ENCODE measurements around the gene NEU1. TPM values are rescaled to one million over a fixed set of nuclear protein-coding genes. Genes with fewer than 3 reads are reported as not detected.
"Not testable (repeated sequence)": the region's sequence is repeated elsewhere in the genome, so short reads cannot be mapped to it uniquely, and the experiment has no call there.

Gene NEU1
- total and polyA plus RNA-seq, 9 donors, result 23.7 to 61.1 (median 28.2) TPM

- WGBS, 3 donors, result 0% methylated on average over 25 to 51 of the region's 56 CpGs
- TF ChIP-seq EP300 (IDR thresholded peaks at IDR 0.05) (peak; percentile 96), POLR2A (IDR thresholded peaks at IDR 0.05) (peak; percentile 100)
- TF ChIP-seq, protein P1, sequence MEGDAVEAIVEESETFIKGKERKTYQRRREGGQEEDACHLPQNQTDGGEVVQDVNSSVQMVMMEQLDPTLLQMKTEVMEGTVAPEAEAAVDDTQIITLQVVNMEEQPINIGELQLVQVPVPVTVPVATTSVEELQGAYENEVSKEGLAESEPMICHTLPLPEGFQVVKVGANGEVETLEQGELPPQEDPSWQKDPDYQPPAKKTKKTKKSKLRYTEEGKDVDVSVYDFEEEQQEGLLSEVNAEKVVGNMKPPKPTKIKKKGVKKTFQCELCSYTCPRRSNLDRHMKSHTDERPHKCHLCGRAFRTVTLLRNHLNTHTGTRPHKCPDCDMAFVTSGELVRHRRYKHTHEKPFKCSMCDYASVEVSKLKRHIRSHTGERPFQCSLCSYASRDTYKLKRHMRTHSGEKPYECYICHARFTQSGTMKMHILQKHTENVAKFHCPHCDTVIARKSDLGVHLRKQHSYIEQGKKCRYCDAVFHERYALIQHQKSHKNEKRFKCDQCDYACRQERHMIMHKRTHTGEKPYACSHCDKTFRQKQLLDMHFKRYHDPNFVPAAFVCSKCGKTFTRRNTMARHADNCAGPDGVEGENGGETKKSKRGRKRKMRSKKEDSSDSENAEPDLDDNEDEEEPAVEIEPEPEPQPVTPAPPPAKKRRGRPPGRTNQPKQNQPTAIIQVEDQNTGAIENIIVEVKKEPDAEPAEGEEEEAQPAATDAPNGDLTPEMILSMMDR (IDR thresholded peaks at IDR 0.05), result peak in 1 of 3 donors; percentile 46
- H3K36me3 ChIP-seq, result no peaks in the 10 kb centered on the region
- H3K4me1 ChIP-seq (ENCODE audit: insufficient read depth), result peaks cover 10% of the 10 kb centered on the region
- H3K27me3 ChIP-seq, result no peaks in the 10 kb centered on the region
- no peaks in the 10 kb centered on the region for H3K9me3 ChIP-seq
- intact Hi-C loops (cut with DNase I), result loop anchor here in 1 of 4 donors (5.0 kb wide), 1 partner anchor 100 kb away; the partner anchor contains the start of gene DDAH2
- H3K4me3 ChIP-seq, result peak within 1 kb of the TSS; percentile 66
- H3K27ac ChIP-seq, result peak within 1 kb of the TSS; percentile 96 to 98
- peak; percentile 99 to 100 (median 100) for DNase-seq
These were observed 35.1 kb downstream of the NEU1 start, which contains the start of gene HSPA1B for GRCh38 chr6:31827286-31828079. HSPA1B (plus strand) TSS chr6:31827738; CDS start chr6:31827951, 213 bp downstream.

- WGBS, 3 donors, result 0 to 1% (median 1%) methylated on average over 13 of the region's 13 CpGs
- DNase-seq, result peak; percentile 84 to 91 (median 89)
- intact Hi-C loops (cut with DNase I), result loop anchor here in 1 of 4 donors (5.0 kb wide), 1 partner anchor 100 kb away; the partner anchor contains the start of gene DDAH2
- Histone ChIP-seq H3K36me3 (no peaks in the 10 kb centered on the region), H3K9me3 (no peaks in the 10 kb centered on the region), H3K27me3 (no peaks in the 10 kb centered on the region), H3K27ac (peak overlapping the region; percentile 91 to 96), H3K4me3 (peak overlapping the region; percentile 28), H3K4me1 (ENCODE audit: insufficient read depth) (peaks cover 10% of the 10 kb centered on the region)
- TF ChIP-seq POLR2A (IDR thresholded peaks at IDR 0.05), result peak; percentile 72
- TF ChIP-seq, protein P1 (IDR thresholded peaks at IDR 0.05), result no peak
These were observed 35.8 kb downstream of the NEU1 start for GRCh38 chr6:31826793-31827285.

DNA sequence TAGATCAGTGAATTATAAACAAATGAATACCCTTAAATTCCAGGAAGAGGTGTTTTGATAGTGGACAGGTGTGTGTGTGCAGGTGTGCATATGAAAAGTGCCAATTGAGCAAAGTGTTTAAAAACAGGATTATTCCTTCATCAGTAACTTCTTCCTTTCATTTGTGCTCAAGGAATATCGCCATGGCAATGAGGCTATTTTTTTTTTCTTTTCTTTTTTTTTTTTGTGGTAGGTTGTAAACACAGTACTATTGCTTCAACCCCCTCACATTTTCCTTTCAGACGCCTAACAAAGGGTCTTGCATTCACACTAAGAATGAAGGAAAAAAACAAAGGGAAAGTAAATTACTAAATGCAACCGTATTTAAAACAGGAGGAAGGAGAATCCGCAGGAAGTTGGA lies 37.1 kb downstream of the NEU1 start:
- Histone ChIP-seq H3K27me3 (no peaks in the 10 kb centered on the region), H3K36me3 (no peaks in the 10 kb centered on the region), H3K4me1 (ENCODE audit: insufficient read depth) (peaks cover 3% of the 10 kb centered on the region), H3K27ac (peak overlapping the region; percentile 91 to 96), H3K9me3 (no peaks in the 10 kb centered on the region), H3K4me3 (no peak overlapping the region)
- 49 to 60% (median 52%) methylated on average over 4 of the region's 4 CpGs for WGBS, 3 donors
- TF ChIP-seq POLR2A (IDR thresholded peaks at IDR 0.05) (no peak), EP300 (IDR thresholded peaks at IDR 0.05) (no peak)
- TF ChIP-seq, protein P1 (IDR thresholded peaks at IDR 0.05), result no peak
- intact Hi-C loops (cut with DNase I), result loop anchor here in 1 of 4 donors (5.0 kb wide), 1 partner anchor 98 kb away; the partner anchor contains the start of gene DDAH2
- no peak for DNase-seq

GRCh38 chr6:31823592-31824196 lies 38.9 kb downstream of the NEU1 start:
- peak in 1 of 5 donors; percentile 14 for DNase-seq
- WGBS, 3 donors, result 91 to 93% (median 93%) methylated on average over 9 of the region's 9 CpGs
- peak overlapping the region; percentile 18 to 98 for H3K27ac ChIP-seq
- H3K4me1 ChIP-seq (ENCODE audit: insufficient read depth); H3K9me3 ChIP-seq; intact Hi-C loops (cut with DNase I); H3K27me3 ChIP-seq; H3K4me3 ChIP-seq; H3K36me3 ChIP-seq: not testable (repeated sequence)

Measured in ovary (tissue), 9 donors.